ENCODE results near the gene RIPPLY3.

RIPPLY3 gene

GRCh38 chr21:37006486-37007291 lies at the start of gene RIPPLY3:
RIPPLY3 (plus strand) TSS chr21:37006702; CDS start chr21:37006773, 71 bp downstream.
- in situ Hi-C loops (cut with MboI; ENCODE audit: low pct_unique_long_range_greater_than_20kb, low sequenced_read_pairs, unreplicated experiment) = no loop called here
- TF ChIP-seq, protein P1, sequence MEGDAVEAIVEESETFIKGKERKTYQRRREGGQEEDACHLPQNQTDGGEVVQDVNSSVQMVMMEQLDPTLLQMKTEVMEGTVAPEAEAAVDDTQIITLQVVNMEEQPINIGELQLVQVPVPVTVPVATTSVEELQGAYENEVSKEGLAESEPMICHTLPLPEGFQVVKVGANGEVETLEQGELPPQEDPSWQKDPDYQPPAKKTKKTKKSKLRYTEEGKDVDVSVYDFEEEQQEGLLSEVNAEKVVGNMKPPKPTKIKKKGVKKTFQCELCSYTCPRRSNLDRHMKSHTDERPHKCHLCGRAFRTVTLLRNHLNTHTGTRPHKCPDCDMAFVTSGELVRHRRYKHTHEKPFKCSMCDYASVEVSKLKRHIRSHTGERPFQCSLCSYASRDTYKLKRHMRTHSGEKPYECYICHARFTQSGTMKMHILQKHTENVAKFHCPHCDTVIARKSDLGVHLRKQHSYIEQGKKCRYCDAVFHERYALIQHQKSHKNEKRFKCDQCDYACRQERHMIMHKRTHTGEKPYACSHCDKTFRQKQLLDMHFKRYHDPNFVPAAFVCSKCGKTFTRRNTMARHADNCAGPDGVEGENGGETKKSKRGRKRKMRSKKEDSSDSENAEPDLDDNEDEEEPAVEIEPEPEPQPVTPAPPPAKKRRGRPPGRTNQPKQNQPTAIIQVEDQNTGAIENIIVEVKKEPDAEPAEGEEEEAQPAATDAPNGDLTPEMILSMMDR (IDR thresholded peaks at IDR 0.05; ENCODE audit: extremely low read depth, insufficient read depth, missing control alignments) = no peak
- peak; percentile 54 for DNase-seq (ENCODE audit: low spot score)

GRCh38 chr21:36959020-36959835 lies 47.3 kb upstream of the RIPPLY3 start:
- TF ChIP-seq, protein P1 (IDR thresholded peaks at IDR 0.05; ENCODE audit: extremely low read depth, insufficient read depth, missing control alignments) = no peak
- in situ Hi-C loops (cut with MboI; ENCODE audit: low pct_unique_long_range_greater_than_20kb, low sequenced_read_pairs, unreplicated experiment) = no loop called here

GRCh38 chr21:36960676-36961284 lies 45.7 kb upstream of the RIPPLY3 start:
- DNase-seq (ENCODE audit: low spot score) = no peak
- in situ Hi-C loops (cut with MboI; ENCODE audit: low pct_unique_long_range_greater_than_20kb, low sequenced_read_pairs, unreplicated experiment) = no loop called here
- TF ChIP-seq, protein P1 (IDR thresholded peaks at IDR 0.05; ENCODE audit: extremely low read depth, insufficient read depth, missing control alignments) = no peak

More at GRCh38 chr21:36959020-36959835, 47.3 kb upstream of the RIPPLY3 start:
- DNase-seq (ENCODE audit: low spot score) = no peak

DNA sequence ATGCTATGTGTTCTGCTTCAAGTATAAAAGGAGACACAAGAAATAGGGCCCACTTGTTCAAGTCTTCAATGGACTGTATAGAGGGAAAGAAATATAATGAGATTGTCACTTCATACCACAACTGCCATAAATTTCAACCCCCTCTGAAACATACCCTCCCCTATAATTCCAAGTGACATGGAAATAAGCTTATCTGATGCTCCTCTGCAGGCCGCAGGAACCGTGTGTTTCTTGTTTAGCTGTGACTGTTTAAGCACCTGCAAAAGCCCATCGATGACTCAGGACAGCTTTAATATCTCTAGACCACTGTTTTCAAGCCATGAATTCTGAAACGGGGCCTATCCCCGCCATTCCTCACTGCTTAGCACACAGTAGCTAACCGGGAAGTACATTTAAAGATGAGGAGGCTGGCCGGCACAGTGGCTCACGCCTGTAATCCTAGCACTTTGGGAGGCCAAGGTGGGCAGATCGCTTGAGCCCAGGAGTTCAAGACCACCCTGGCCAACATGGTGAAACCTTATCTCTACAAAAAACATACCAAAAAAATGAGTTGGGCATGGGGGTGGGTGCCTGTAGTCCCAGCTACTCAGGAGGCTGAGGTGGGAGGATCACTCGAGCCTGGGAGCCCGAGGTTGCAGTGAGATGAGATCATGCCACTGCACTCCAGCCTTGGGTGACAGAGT lies 44.3 kb upstream of the RIPPLY3 start:
- no peak for DNase-seq (ENCODE audit: low spot score)
- TF ChIP-seq, protein P1 (IDR thresholded peaks at IDR 0.05; ENCODE audit: extremely low read depth, insufficient read depth, missing control alignments) = no peak
- in situ Hi-C loops (cut with MboI; ENCODE audit: low pct_unique_long_range_greater_than_20kb, low sequenced_read_pairs, unreplicated experiment) = no loop called here

DNA sequence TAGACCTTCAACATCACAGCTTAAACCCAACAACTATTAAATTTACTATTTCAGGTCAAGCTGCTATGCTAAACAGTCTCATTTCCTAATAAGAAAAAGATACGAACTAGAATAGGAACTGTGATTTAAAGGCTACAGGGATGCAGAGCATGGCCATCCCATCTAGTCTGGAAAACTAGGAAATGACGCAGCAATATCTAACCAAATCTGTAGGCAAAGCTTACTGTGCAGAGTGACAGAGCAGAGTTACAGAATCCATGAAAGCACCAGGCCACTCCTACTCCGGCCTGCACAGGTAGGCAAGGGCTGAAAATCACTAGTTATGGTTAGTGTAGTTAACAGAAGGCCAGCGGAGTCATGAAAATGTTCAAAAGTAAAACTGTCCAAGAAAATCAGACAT lies 42.1 kb upstream of the RIPPLY3 start:
- in situ Hi-C loops (cut with MboI; ENCODE audit: low pct_unique_long_range_greater_than_20kb, low sequenced_read_pairs, unreplicated experiment) = no loop called here
- TF ChIP-seq, protein P1 (IDR thresholded peaks at IDR 0.05; ENCODE audit: extremely low read depth, insufficient read depth, missing control alignments) = no peak
- no peak for DNase-seq (ENCODE audit: low spot score)
